K562 (cell line): Measurements from ENCODE around the gene QSOX2. TPM values are rescaled to one million over a fixed set of nuclear protein-coding genes. Genes with fewer than 3 reads are reported as not detected.

Experiments used
- ATAC-seq: fragments of 200-7000 bp; cut with Tn5 transposase; 3 replicates; pipeline ENCODE4 v1.9.1; 2020; ENCODE audit warnings: moderate library complexity
- BruUV-seq: library from RNA; stranded (reverse); fragments of 400-500 nt; replicated peaks from 2 replicates; lab custom pipeline; 2021; lab: Mats Ljungman, UMichigan
- CTCF ChIA-PET: fragments of 300-600 bp; formaldehyde crosslinking; extraction: SDS; loops from one replicate; lab custom pipeline; 2021; ENCODE audit warnings: low intra/inter-chr PET ratio; lab: Yijun Ruan, JAX
- POLR2A ChIA-PET: fragments of 300-600, 350-650 bp; sonication (Branson Sonifier 250); formaldehyde crosslinking; extraction: SDS; loops from one replicate; lab custom pipeline; 2021; ENCODE audit warnings: antibody characterized with exemption, inconsistent platforms; lab: Yijun Ruan, JAX
- DNase-seq, 4 experiments: peaks; one replicate each; pipeline versions ENCODE4 v3.0.0 to v3.0.0-alpha.2; 2011 to 2018; ENCODE audit warnings: low spot score in 3 of 4, mixed read lengths in 3 of 4; ENCODE audit errors: extremely low read depth in 1 of 4
- FAIRE-seq: peaks from 2 replicates; lab custom pipeline; 2011; peaks lifted over from hg19 to GRCh38; lab: Jason Lieb, UNC
- H2AFZ ChIP-seq: 2 replicates; pipeline ENCODE4 v1.6.0; 2011; ENCODE audit warnings: low read depth, low read length, control low read depth, inconsistent platforms
- H3K27ac ChIP-seq: fragments of 200-600 bp; 3 replicates; pipeline ENCODE4 v1.8.0; 2011; ENCODE audit warnings: low read depth, mild to moderate bottlenecking, control low read depth, inconsistent platforms, low read length, moderate library complexity, mixed read lengths; ENCODE audit errors: extremely low read depth
- H3K27me3 ChIP-seq, 2 experiments: fragments of 300-600 bp in 1 of 2; 2 replicates in 1 of 2; 3 replicates in 1 of 2; pipeline versions ENCODE4 v1.6.0 to v1.8.0; 2011; ENCODE audit warnings: inconsistent platforms in 2 of 2, low read length in 2 of 2, mild to moderate bottlenecking in 1 of 2, mixed read lengths in 1 of 2, moderate library complexity in 1 of 2; ENCODE audit not compliant: control insufficient read depth in 2 of 2, insufficient read depth in 2 of 2
- H3K36me3 ChIP-seq: fragments of 300-600 bp; 3 replicates; pipeline ENCODE4 v1.8.0; 2011; ENCODE audit warnings: mild to moderate bottlenecking, low read length, inconsistent platforms; ENCODE audit not compliant: control insufficient read depth, insufficient read depth
- H3K4me1 ChIP-seq, 2 experiments: fragments of 200-600 bp in 1 of 2; replicated peaks in 1 of 2; 2 replicates in 1 of 2; 3 replicates in 1 of 2; pipeline versions ENCODE4 v1.5.1 to v1.8.0; 2011; ENCODE audit warnings: inconsistent platforms in 2 of 2, low read length in 2 of 2, mild to moderate bottlenecking in 1 of 2, mixed read lengths in 1 of 2, moderate library complexity in 1 of 2; ENCODE audit not compliant: control insufficient read depth in 2 of 2, insufficient read depth in 2 of 2
- H3K4me2 ChIP-seq: 2 replicates; pipeline ENCODE4 v1.6.1; 2011; ENCODE audit warnings: low read length, control low read depth, inconsistent platforms, mixed read lengths; ENCODE audit not compliant: insufficient read depth
- H3K4me3 ChIP-seq: fragments of 200-600 bp; sonication (generic), shearing (Covaris generic); 2 replicates; pipeline ENCODE4 v1.5.1; 2016; ENCODE audit warnings: control low read depth, inconsistent platforms
- H3K79me2 ChIP-seq: fragments of 200-600 bp; 3 replicates; pipeline ENCODE4 v1.8.0; 2011; ENCODE audit warnings: low read length, inconsistent platforms; ENCODE audit not compliant: control insufficient read depth, insufficient read depth
- H3K9ac ChIP-seq, 2 experiments: 2 replicates each; pipeline versions ENCODE4 v1.6.0 to v1.6.1; 2011; ENCODE audit warnings: low read depth in 2 of 2, low read length in 2 of 2, control low read depth in 1 of 2, inconsistent platforms in 1 of 2, mild to moderate bottlenecking in 1 of 2, mixed read lengths in 1 of 2; ENCODE audit not compliant: insufficient read depth in 1 of 2
- H3K9me1 ChIP-seq: one replicate; pipeline ENCODE4 v1.6.0; 2011; ENCODE audit warnings: inconsistent platforms, mild to moderate bottlenecking, low read length, moderate library complexity; ENCODE audit not compliant: control insufficient read depth, insufficient read depth
- H3K9me3 ChIP-seq: replicated peaks from 2 replicates; pipeline ENCODE4 v1.5.1; 2011; ENCODE audit warnings: low read depth, low read length, inconsistent platforms; ENCODE audit not compliant: control insufficient read depth, insufficient read depth
- H4K20me1 ChIP-seq: replicated peaks from 2 replicates; pipeline ENCODE4 v1.6.1; 2011; ENCODE audit warnings: low read length, inconsistent platforms, mixed read lengths; ENCODE audit not compliant: control insufficient read depth, insufficient read depth
- EWSR1 ChIP-seq: fragments of 450-650 bp; IDR thresholded peaks from 2 replicates; pipeline ENCODE4 v1.6.1; 2018; ENCODE audit warnings: borderline replicate concordance, mild to moderate bottlenecking, low read depth, moderate library complexity; ENCODE audit not compliant: partially characterized antibody
- HDGF ChIP-seq: fragments of 450-650 bp; IDR thresholded peaks from 2 replicates; pipeline ENCODE4 v1.6.1; 2016
- MEF2D ChIP-seq: conservative IDR thresholded peaks from 2 replicates; pipeline ENCODE4 v1.6.1; 2016; ENCODE audit warnings: low read depth, missing genetic modification characterization, missing compliant biosample characterization
- ZEB2 ChIP-seq: fragments of 450-650 bp; IDR thresholded peaks from 2 replicates; pipeline ENCODE4 v1.6.1; 2016
- ZNF175 ChIP-seq: fragments of 200-800 bp; sonication (Bioruptor generic); IDR thresholded peaks from 2 replicates; pipeline ENCODE4 v1.6.1; 2016; ENCODE audit warnings: low read depth, mild to moderate bottlenecking, missing genetic modification characterization, missing compliant biosample characterization
- ZNF263 ChIP-seq: sonication (generic); formaldehyde crosslinking; IDR thresholded peaks from 2 replicates; pipeline ENCODE4 v1.8.0; 2022; ENCODE audit warnings: mild to moderate bottlenecking, missing genetic modification reagents, borderline replicate concordance
- WGBS: fragments of 100-300 bp; shearing (Covaris generic); methylation state at CpG from one replicate; pipeline ENCODE4 v1.1.6; 2016; ENCODE audit warnings: low coverage, mixed read lengths; ENCODE audit not compliant: insufficient coverage; ENCODE audit errors: missing lambda C conversion rate; 5-methylcytosine and 5-hydroxymethylcytosine counted together
- in situ Hi-C: fragments of 300-500 bp; cut with MboI; formaldehyde crosslinking; loops from 4 replicates; pipeline ENCODE4 v1.15.0; 2018; ENCODE audit warnings: inconsistent platforms, mixed read lengths
- intact Hi-C: fragments of 100-400 bp; cut with micrococcal nuclease; formaldehyde crosslinking; loops from 2 replicates; pipeline ENCODE4 v1.14.2; 2022
- polyA plus RNA-seq, 8 experiments: library from polyadenylated mRNA; depleted of rRNA in 4 of 8; stranded (reverse) in 5 of 8; unstranded in 3 of 8; fragments of >200 nt; fragmentation: Nextera tagmentation in 2 of 8; fragmentation: Illumina TruSeq in 1 of 8; extraction: Ambion mirVana in 2 of 8; extraction: Trizol in 1 of 8; gene quantifications; 2 replicates each; pipeline versions ENCODE4 v1.2.1 to v1.2.3, GENCODE V29; 2011 to 2014; ENCODE audit warnings: inconsistent platforms in 1 of 8, missing spikeins in 1 of 8
- total RNA-seq, 7 experiments: library from RNA; depleted of rRNA in 6 of 7; stranded (reverse); fragments of >200 nt in 6 of 7; fragmentation: Illumina TruSeq in 2 of 7; extraction: Trizol in 2 of 7; gene quantifications; 2 replicates each; pipeline versions ENCODE4 v1.2.1 to v1.2.3, GENCODE V29; 2011 to 2021; ENCODE audit warnings: low replicate concordance in 1 of 7

Gene QSOX2
- total and polyA plus RNA-seq, 9 of the 15 experiments (the other 6 are each of a cell fraction or from before 2014, with no cell fraction given), result 0.51 to 23.7 (median 12.7) TPM

DNA sequence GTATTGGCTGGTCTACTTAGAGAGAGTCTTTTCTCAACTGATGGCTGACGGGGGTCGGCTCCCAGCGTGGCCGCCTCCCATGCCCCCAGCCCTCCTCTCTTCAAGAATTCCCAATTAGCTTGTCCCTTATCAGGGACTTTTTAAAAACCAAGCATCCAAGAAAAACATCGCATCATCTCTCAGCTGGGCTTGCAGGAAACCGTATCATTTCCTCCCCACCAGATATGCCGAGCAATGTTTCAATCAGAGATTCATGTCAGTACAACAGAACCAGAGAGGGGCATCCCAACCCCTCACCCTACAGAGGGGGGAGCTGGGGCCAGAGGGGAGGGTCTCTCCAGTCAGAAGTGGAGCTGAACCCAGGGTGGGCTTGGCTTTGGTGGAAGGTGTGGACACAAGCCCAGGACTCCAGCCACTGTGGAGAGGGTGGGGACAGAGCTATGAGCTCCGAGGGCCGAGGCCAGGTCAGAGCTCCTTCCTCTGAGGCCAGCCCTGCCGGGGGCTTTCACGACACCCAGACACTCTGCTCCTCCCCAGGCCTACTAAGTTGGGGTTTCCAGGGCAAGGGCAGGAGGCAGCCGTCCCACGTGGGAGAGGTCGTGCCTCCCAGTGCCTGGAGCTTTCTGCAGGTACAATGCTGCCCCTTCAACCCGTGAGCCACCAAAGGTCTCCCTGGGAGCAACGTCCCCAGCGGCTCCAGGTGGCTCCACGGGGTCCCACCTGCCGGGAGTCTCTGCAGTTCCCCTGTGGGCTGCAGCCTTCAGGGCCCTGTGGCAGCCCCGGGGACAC is 87.9 kb downstream of the QSOX2 start:
- ATAC-seq (no peak), DNase-seq (no peak), FAIRE-seq (no peak)
- Histone ChIP-seq H3K4me2 (no peak overlapping the region), H2AFZ (no peak overlapping the region), H3K9ac (no peak overlapping the region), H3K4me1 (peaks cover 0 to 27% of the 10 kb centered on the region in 2 experiments; a peak in 2 of 5 replicates), H3K9me3 (no peaks in the 10 kb centered on the region), H3K9me1 (no peaks in the 10 kb centered on the region), H3K36me3 (no peaks in the 10 kb centered on the region), H3K79me2 (no peaks in the 10 kb centered on the region), H3K27me3 (peaks cover 56 to 67% of the 10 kb centered on the region in 2 experiments), H3K4me3 (no peak overlapping the region), H3K27ac (no peak overlapping the region), H4K20me1 (peaks cover 3% of the 10 kb centered on the region; the same call in 1 of the 2 replicates)
- no peak for TF ChIP-seq ZNF263 (CRISPR knock-in tag)
- TF ChIP-seq EWSR1, result no peak
- no peak for TF ChIP-seq ZNF175
- no peak for TF ChIP-seq ZEB2
- no peak for TF ChIP-seq MEF2D (tag)
- no peak for TF ChIP-seq HDGF
- in situ Hi-C loops, result no loop called here
- no TSS peak for BruUV-seq
- under 1% methylated on average over 19 of the region's 20 CpGs for WGBS
- ChIA-PET CTCF (no interaction called here), POLR2A (interaction anchor here (0.6 kb wide), 1 partner anchor 105 kb away, joined by 3 read pairs; no protein-coding TSS in a partner anchor)
- intact Hi-C loops, result no loop called here

Other genes starting within 250 kb of the QSOX2 start
Only the 7 nearest of the 12 such genes appear.
- 16.6 and 21.1 TPM in 2 replicates for gene NACC2, start 150.5 kb downstream of the QSOX2 start, total RNA-seq (2014; rRNA removed)
- gene NACC2, start 150.5 kb downstream of the QSOX2 start, total RNA-seq (2014; rRNA removed; fragmentation: Illumina TruSeq; extraction: Trizol), result 4.4 and 4.8 TPM in 2 replicates
- gene NACC2, start 150.5 kb downstream of the QSOX2 start, total RNA-seq (2015; rRNA removed; fragmentation: Illumina TruSeq; extraction: Trizol), result 9.9 and 10.1 TPM in 2 replicates
- 22.2 and 25.1 TPM in 2 replicates for gene NACC2, start 150.5 kb downstream of the QSOX2 start, total RNA-seq (2021)
- 5.6 TPM in 2 replicates for gene NACC2, start 150.5 kb downstream of the QSOX2 start, polyA plus RNA-seq (2011; rRNA removed)
- 5.2 and 8.0 TPM in 2 replicates for gene NACC2, start 150.5 kb downstream of the QSOX2 start, polyA plus RNA-seq (2014; fragmentation: Illumina TruSeq; extraction: Trizol)
- gene NACC2, start 150.5 kb downstream of the QSOX2 start, polyA plus RNA-seq (2014; fragmentation: Nextera tagmentation; extraction: Ambion mirVana), result under 1 TPM; 0.70 to 0.73 TPM
- 11.7 and 12.5 TPM in 2 replicates for gene NACC2, start 150.5 kb downstream of the QSOX2 start, polyA plus RNA-seq (2014; rRNA removed)
- gene TMEM250, start 126.9 kb downstream of the QSOX2 start, total RNA-seq (2014; rRNA removed), result 44.6 and 51.3 TPM in 2 replicates
- gene TMEM250, start 126.9 kb downstream of the QSOX2 start, total RNA-seq (2014; rRNA removed; fragmentation: Illumina TruSeq; extraction: Trizol), result 6.2 and 6.7 TPM in 2 replicates
- gene TMEM250, start 126.9 kb downstream of the QSOX2 start, total RNA-seq (2015; rRNA removed; fragmentation: Illumina TruSeq; extraction: Trizol), result 21.6 and 23.3 TPM in 2 replicates
- 40.6 and 43.1 TPM in 2 replicates for gene TMEM250, start 126.9 kb downstream of the QSOX2 start, total RNA-seq (2021)
- gene TMEM250, start 126.9 kb downstream of the QSOX2 start, polyA plus RNA-seq (2011; rRNA removed), result 11.5 and 12.2 TPM in 2 replicates
- gene TMEM250, start 126.9 kb downstream of the QSOX2 start, polyA plus RNA-seq (2014; fragmentation: Illumina TruSeq; extraction: Trizol), result 9.8 and 16.8 TPM in 2 replicates
- gene TMEM250, start 126.9 kb downstream of the QSOX2 start, polyA plus RNA-seq (2014; fragmentation: Nextera tagmentation; extraction: Ambion mirVana), result under 1 TPM; 0.32 to 0.64 TPM
- 25.1 and 28.0 TPM in 2 replicates for gene TMEM250, start 126.9 kb downstream of the QSOX2 start, polyA plus RNA-seq (2014; rRNA removed)
- not detected in 2 replicates for gene LHX3, start 40.7 kb downstream of the QSOX2 start, total RNA-seq (2014; rRNA removed)
- gene LHX3, start 40.7 kb downstream of the QSOX2 start, total RNA-seq (2014; rRNA removed; fragmentation: Illumina TruSeq; extraction: Trizol), result not detected in 2 replicates
- not detected in 2 replicates for gene LHX3, start 40.7 kb downstream of the QSOX2 start, total RNA-seq (2015; rRNA removed; fragmentation: Illumina TruSeq; extraction: Trizol)
- 0.09 TPM in 1 of 2 replicates, not detected in the other for gene LHX3, start 40.7 kb downstream of the QSOX2 start, total RNA-seq (2021)
- not detected in 2 replicates for gene LHX3, start 40.7 kb downstream of the QSOX2 start, polyA plus RNA-seq (2011; rRNA removed)
- gene LHX3, start 40.7 kb downstream of the QSOX2 start, polyA plus RNA-seq (2014; fragmentation: Illumina TruSeq; extraction: Trizol), result not detected in 2 replicates
- gene LHX3, start 40.7 kb downstream of the QSOX2 start, polyA plus RNA-seq (2014; fragmentation: Nextera tagmentation; extraction: Ambion mirVana), result not detected
- not detected in 2 replicates for gene LHX3, start 40.7 kb downstream of the QSOX2 start, polyA plus RNA-seq (2014; rRNA removed)
- not detected in 2 replicates for gene CCDC187, start 58.3 kb upstream of the QSOX2 start, total RNA-seq (2014; rRNA removed)
- gene CCDC187, start 58.3 kb upstream of the QSOX2 start, total RNA-seq (2014; rRNA removed; fragmentation: Illumina TruSeq; extraction: Trizol), result not detected in 2 replicates
- not detected in 2 replicates for gene CCDC187, start 58.3 kb upstream of the QSOX2 start, total RNA-seq (2015; rRNA removed; fragmentation: Illumina TruSeq; extraction: Trizol)
- 0.02 TPM in 1 of 2 replicates, not detected in the other for gene CCDC187, start 58.3 kb upstream of the QSOX2 start, total RNA-seq (2021)
- not detected in 2 replicates for gene CCDC187, start 58.3 kb upstream of the QSOX2 start, polyA plus RNA-seq (2011; rRNA removed)
- not detected in 2 replicates for gene CCDC187, start 58.3 kb upstream of the QSOX2 start, polyA plus RNA-seq (2014; fragmentation: Illumina TruSeq; extraction: Trizol)
- gene CCDC187, start 58.3 kb upstream of the QSOX2 start, polyA plus RNA-seq (2014; fragmentation: Nextera tagmentation; extraction: Ambion mirVana), result not detected
- gene CCDC187, start 58.3 kb upstream of the QSOX2 start, polyA plus RNA-seq (2014; rRNA removed), result not detected in 2 replicates
- 12.7 and 16.0 TPM in 2 replicates for gene GPSM1, start 81.7 kb upstream of the QSOX2 start, total RNA-seq (2014; rRNA removed)
- 0.54 and 0.76 TPM in 2 replicates for gene GPSM1, start 81.7 kb upstream of the QSOX2 start, total RNA-seq (2014; rRNA removed; fragmentation: Illumina TruSeq; extraction: Trizol)
- 3.1 and 4.1 TPM in 2 replicates for gene GPSM1, start 81.7 kb upstream of the QSOX2 start, total RNA-seq (2015; rRNA removed; fragmentation: Illumina TruSeq; extraction: Trizol)
- gene GPSM1, start 81.7 kb upstream of the QSOX2 start, total RNA-seq (2021), result 12.4 and 14.2 TPM in 2 replicates
- 5.4 and 6.7 TPM in 2 replicates for gene GPSM1, start 81.7 kb upstream of the QSOX2 start, polyA plus RNA-seq (2011; rRNA removed)
- 1.9 and 5.2 TPM in 2 replicates for gene GPSM1, start 81.7 kb upstream of the QSOX2 start, polyA plus RNA-seq (2014; fragmentation: Illumina TruSeq; extraction: Trizol)
- gene GPSM1, start 81.7 kb upstream of the QSOX2 start, polyA plus RNA-seq (2014; fragmentation: Nextera tagmentation; extraction: Ambion mirVana), result under 1 TPM; 0.04 to 0.10 TPM
- gene GPSM1, start 81.7 kb upstream of the QSOX2 start, polyA plus RNA-seq (2014; rRNA removed), result 9.2 and 10.1 TPM in 2 replicates
- gene DNLZ, start 117.9 kb upstream of the QSOX2 start, total RNA-seq (2014; rRNA removed), result 44.6 and 56.7 TPM in 2 replicates
- gene DNLZ, start 117.9 kb upstream of the QSOX2 start, total RNA-seq (2014; rRNA removed; fragmentation: Illumina TruSeq; extraction: Trizol), result 2.2 and 3.4 TPM in 2 replicates
- 10.0 and 10.8 TPM in 2 replicates for gene DNLZ, start 117.9 kb upstream of the QSOX2 start, total RNA-seq (2015; rRNA removed; fragmentation: Illumina TruSeq; extraction: Trizol)
- 25.6 and 25.8 TPM in 2 replicates for gene DNLZ, start 117.9 kb upstream of the QSOX2 start, total RNA-seq (2021)
- gene DNLZ, start 117.9 kb upstream of the QSOX2 start, polyA plus RNA-seq (2011; rRNA removed), result 3.1 and 3.2 TPM in 2 replicates
- 2.2 and 4.2 TPM in 2 replicates for gene DNLZ, start 117.9 kb upstream of the QSOX2 start, polyA plus RNA-seq (2014; fragmentation: Illumina TruSeq; extraction: Trizol)
- under 1 TPM; 0.17 to 0.36 TPM for gene DNLZ, start 117.9 kb upstream of the QSOX2 start, polyA plus RNA-seq (2014; fragmentation: Nextera tagmentation; extraction: Ambion mirVana)
- gene DNLZ, start 117.9 kb upstream of the QSOX2 start, polyA plus RNA-seq (2014; rRNA removed), result 22.1 and 29.8 TPM in 2 replicates
- 37.6 and 40.1 TPM in 2 replicates for gene CARD9, start 127.9 kb upstream of the QSOX2 start, total RNA-seq (2014; rRNA removed)
- 3.5 and 3.6 TPM in 2 replicates for gene CARD9, start 127.9 kb upstream of the QSOX2 start, total RNA-seq (2014; rRNA removed; fragmentation: Illumina TruSeq; extraction: Trizol)
- gene CARD9, start 127.9 kb upstream of the QSOX2 start, total RNA-seq (2015; rRNA removed; fragmentation: Illumina TruSeq; extraction: Trizol), result 14.6 and 15.8 TPM in 2 replicates
- gene CARD9, start 127.9 kb upstream of the QSOX2 start, total RNA-seq (2021), result 35.6 and 42.7 TPM in 2 replicates
- 9.7 and 27.8 TPM in 2 replicates for gene CARD9, start 127.9 kb upstream of the QSOX2 start, polyA plus RNA-seq (2011; rRNA removed)
- 4.7 and 13.2 TPM in 2 replicates for gene CARD9, start 127.9 kb upstream of the QSOX2 start, polyA plus RNA-seq (2014; fragmentation: Illumina TruSeq; extraction: Trizol)
- gene CARD9, start 127.9 kb upstream of the QSOX2 start, polyA plus RNA-seq (2014; fragmentation: Nextera tagmentation; extraction: Ambion mirVana), result 1 to 10 TPM; 1.7 to 2.0 TPM
- 40.4 and 53.0 TPM in 2 replicates for gene CARD9, start 127.9 kb upstream of the QSOX2 start, polyA plus RNA-seq (2014; rRNA removed)